CMK (cell line): ENCODE data around the gene EIF1.
"Not testable (repeated sequence)": the region's sequence is repeated elsewhere in the genome, so short reads cannot be mapped to it uniquely, and the experiment has no call there.

ENCODE experiments used
- DNase-seq: peaks from one replicate; pipeline ENCODE4 v3.0.0-alpha.2; 2010; ENCODE audit warnings: low read depth

Gene EIF1

GRCh38 chr17:41700843-41701242 is 12.2 kb downstream of the EIF1 start:
- DNase-seq, result not testable (repeated sequence)

GRCh38 chr17:41702712-41703111 is 14.0 kb downstream of the EIF1 start:
- DNase-seq, result no peak

GRCh38 chr17:41705271-41705991 is 16.7 kb downstream of the EIF1 start:
- DNase-seq, result no peak

- DNase-seq, result no peak
Measured at GRCh38 chr17:41707803-41708669, 19.4 kb downstream of the EIF1 start.

- no peak for DNase-seq
Measured at GRCh38 chr17:41710472-41711090, 21.9 kb downstream of the EIF1 start.

- DNase-seq, result no peak
Measured at GRCh38 chr17:41711669-41712400, 23.1 kb downstream of the EIF1 start, which contains the start of gene GAST. Gene GAST, plus strand, starts transcription at chr17:41712331. Its CDS starts 3,106 bp downstream, at chr17:41715437.

- no peak for DNase-seq
Measured at GRCh38 chr17:41717408-41718286, 29.0 kb downstream of the EIF1 start.

- no peak for DNase-seq
Measured at GRCh38 chr17:41718287-41718645, 29.6 kb downstream of the EIF1 start.

GRCh38 chr17:41722231-41722630 is 33.5 kb downstream of the EIF1 start:
- no peak for DNase-seq

- DNase-seq, result no peak
Measured at GRCh38 chr17:41723801-41724475, 35.3 kb downstream of the EIF1 start.

GRCh38 chr17:41724476-41725050 is 35.9 kb downstream of the EIF1 start:
- no peak for DNase-seq

GRCh38 chr17:41725134-41725533 is 36.4 kb downstream of the EIF1 start:
- DNase-seq, result no peak

GRCh38 chr17:41728056-41728455 is 39.4 kb downstream of the EIF1 start:
- DNase-seq, result no peak

GRCh38 chr17:41730479-41730878 is 41.8 kb downstream of the EIF1 start:
- DNase-seq, result no peak

GRCh38 chr17:41731836-41732235 is 43.2 kb downstream of the EIF1 start:
- no peak for DNase-seq

- no peak for DNase-seq
Measured at GRCh38 chr17:41733348-41734138, 44.9 kb downstream of the EIF1 start.

- DNase-seq, result no peak
Measured at GRCh38 chr17:41734139-41734948, 45.7 kb downstream of the EIF1 start, which contains the start of gene HAP1. Gene HAP1, minus strand, starts transcription at chr17:41734643. Its CDS starts 9 bp downstream, at chr17:41734634.

GRCh38 chr17:41734949-41735313 is 46.2 kb downstream of the EIF1 start:
- DNase-seq, result no peak
